Fibroblast of lung (primary cell): ENCODE results near the gene ANO2. TPM values are rescaled to one million over a fixed set of nuclear protein-coding genes. Genes with fewer than 3 reads are reported as not detected.

ENCODE experiments used
- DNase-seq, 2 donors: peaks; one replicate each; pipeline versions ENCODE4 v3.0.0 to v3.0.0-alpha.2; 2010; ENCODE audit warnings: low read depth in 2 of 2
- H2AFZ ChIP-seq: 2 replicates; pipeline ENCODE4 v1.5.1; 2012; ENCODE audit warnings: low read length, control low read depth, inconsistent platforms
- H3K27ac ChIP-seq: 2 replicates; pipeline ENCODE4 v1.5.1; 2011; ENCODE audit warnings: low read length, control low read depth; ENCODE audit not compliant: insufficient read depth
- H3K27me3 ChIP-seq: 2 replicates; pipeline ENCODE4 v1.5.1; 2011; ENCODE audit warnings: mild to moderate bottlenecking, low read length; ENCODE audit not compliant: control insufficient read depth, insufficient read depth
- H3K36me3 ChIP-seq: 2 replicates; pipeline ENCODE4 v1.5.1; 2011; ENCODE audit warnings: low read length; ENCODE audit not compliant: control insufficient read depth, insufficient read depth
- H3K4me1 ChIP-seq: 2 replicates; pipeline ENCODE4 v1.5.1; 2011; ENCODE audit warnings: low read length; ENCODE audit not compliant: control insufficient read depth, insufficient read depth; ENCODE audit errors: extremely low read depth
- H3K4me2 ChIP-seq: 2 replicates; pipeline ENCODE4 v1.5.1; 2011; ENCODE audit warnings: low read length, control low read depth; ENCODE audit not compliant: insufficient read depth; ENCODE audit errors: extremely low read depth
- H3K4me3 ChIP-seq, 4 experiments: fragments of 200-600 bp in 1 of 4; sonication (generic) in 1 of 4; replicated peaks in 1 of 4; 2 replicates each; pipeline ENCODE4 v1.5.1; 2011 to 2016; ENCODE audit warnings: low read length in 4 of 4, low read depth in 3 of 4, mild to moderate bottlenecking in 3 of 4, control low read depth in 2 of 4, inconsistent platforms in 1 of 4, mixed read lengths in 1 of 4; ENCODE audit not compliant: insufficient read depth in 1 of 4; ENCODE audit errors: control extremely low read depth in 1 of 4
- H3K79me2 ChIP-seq: 2 replicates; pipeline ENCODE4 v1.5.1; 2012; ENCODE audit warnings: mild to moderate bottlenecking, low read length, inconsistent platforms; ENCODE audit not compliant: control insufficient read depth, insufficient read depth
- H3K9ac ChIP-seq: 2 replicates; pipeline ENCODE4 v1.5.1; 2011; ENCODE audit warnings: mild to moderate bottlenecking, low read length, control low read depth; ENCODE audit not compliant: insufficient read depth
- H3K9me3 ChIP-seq: 2 replicates; pipeline ENCODE4 v1.5.1; 2012; ENCODE audit warnings: low read depth, low read length; ENCODE audit not compliant: control insufficient read depth, insufficient read depth
- H4K20me1 ChIP-seq: 2 replicates; pipeline ENCODE4 v1.5.1; 2011; ENCODE audit warnings: low read length; ENCODE audit not compliant: control insufficient read depth, insufficient read depth; ENCODE audit errors: extremely low read depth
- CTCF ChIP-seq, 2 donors: IDR thresholded peaks in 1 of 2; conservative IDR thresholded peaks in 1 of 2; 1 replicate in 1 of 2; 2 replicates in 1 of 2; pipeline ENCODE4 v1.5.1; 2011 to 2012; ENCODE audit warnings: low read length in 2 of 2, control low read depth in 1 of 2, inconsistent platforms in 1 of 2, low read depth in 1 of 2, mild to moderate bottlenecking in 1 of 2
- EZH2 ChIP-seq: IDR thresholded peaks from 2 replicates; pipeline ENCODE4 v1.5.1; 2012; ENCODE audit warnings: low read length, control low read depth, mild to moderate bottlenecking; ENCODE audit errors: missing control alignments
- polyA plus RNA-seq, 2 donors: library from polyadenylated mRNA; depleted of rRNA in 1 of 2; stranded (reverse) in 1 of 2; unstranded in 1 of 2; fragments of >200 nt; gene quantifications; 2 replicates each; pipeline ENCODE4 v1.2.1, GENCODE V29; 2011 to 2012; ENCODE audit warnings: missing spikeins in 1 of 2
- total RNA-seq: library from RNA; depleted of rRNA; stranded (reverse); fragments of >200 nt; gene quantifications from 2 replicates; pipeline ENCODE4 v1.2.1, GENCODE V29; 2014

Gene ANO2
- total and polyA plus RNA-seq, 2 donors (not counting 1 experiment from before 2014, with no cell fraction given), result 0.15 to 0.17 TPM

- Histone ChIP-seq H3K4me1 (no peaks in the 10 kb centered on the region), H3K27me3 (no peaks in the 10 kb centered on the region), H3K9me3 (no peaks in the 10 kb centered on the region), H3K4me3 (no peak overlapping the region), H3K79me2 (no peaks in the 10 kb centered on the region), H3K27ac (no peak overlapping the region), H3K9ac (no peak overlapping the region), H4K20me1 (no peaks in the 10 kb centered on the region), H3K4me2 (no peak overlapping the region), H2AFZ (no peak overlapping the region), H3K36me3 (no peaks in the 10 kb centered on the region)
- TF ChIP-seq EZH2 (no peak), CTCF (conservative IDR thresholded peaks at IDR 0.05 in 1 of 2, IDR thresholded peaks at IDR 0.05 in 1 of 2; ENCODE audit: low read depth in 1 of 2, low read length in 2 of 2) (no peak)
- no peak for DNase-seq
Observed at GRCh38 chr12:5796959-5797225, 148.2 kb downstream of the ANO2 start.

- H3K9me3 ChIP-seq, result no peaks in the 10 kb centered on the region
- peak; percentile 30 to 65 for TF ChIP-seq CTCF (conservative IDR thresholded peaks at IDR 0.05 in 1 of 2, IDR thresholded peaks at IDR 0.05 in 1 of 2; ENCODE audit: low read depth in 1 of 2, low read length in 2 of 2)
- TF ChIP-seq EZH2, result no peak
- no peaks in the 10 kb centered on the region for H3K4me1 ChIP-seq
- no peaks in the 10 kb centered on the region for H3K27me3 ChIP-seq
- H3K4me2 ChIP-seq, result no peak overlapping the region
- H4K20me1 ChIP-seq, result no peaks in the 10 kb centered on the region
- H3K36me3 ChIP-seq, result no peaks in the 10 kb centered on the region
- no peaks in the 10 kb centered on the region for H3K79me2 ChIP-seq
- H3K4me3 ChIP-seq, result no peak overlapping the region
- no peak overlapping the region for H2AFZ ChIP-seq
- H3K27ac ChIP-seq, result no peak overlapping the region
- H3K9ac ChIP-seq, result no peak overlapping the region
- no peak for DNase-seq
Observed at GRCh38 chr12:5796171-5796958, 148.7 kb downstream of the ANO2 start.

- Histone ChIP-seq H3K79me2 (no peaks in the 10 kb centered on the region), H4K20me1 (no peaks in the 10 kb centered on the region), H3K4me3 (no peak overlapping the region), H3K27ac (no peak overlapping the region), H2AFZ (no peak overlapping the region), H3K27me3 (peaks cover 4% of the 10 kb centered on the region), H3K4me1 (no peaks in the 10 kb centered on the region), H3K36me3 (no peaks in the 10 kb centered on the region), H3K9ac (no peak overlapping the region), H3K4me2 (no peak overlapping the region), H3K9me3 (no peaks in the 10 kb centered on the region)
- no peak for DNase-seq
- no peak for TF ChIP-seq EZH2
- no peak for TF ChIP-seq CTCF (conservative IDR thresholded peaks at IDR 0.05 in 1 of 2, IDR thresholded peaks at IDR 0.05 in 1 of 2; ENCODE audit: low read depth in 1 of 2, low read length in 2 of 2)
Observed at GRCh38 chr12:5794156-5794555, 150.9 kb downstream of the ANO2 start.
